Vagina (tissue), 2 donors: Measurements from ENCODE around the gene SMAP1.

Source experiments
- CTCF ChIP-seq, 3 experiments: fragments of 450-650 bp in 2 of 3; fragments of 200-600 bp in 1 of 3; sonication (generic) in 1 of 3; IDR thresholded peaks; one replicate each; pipeline ENCODE4 v1.5.1; 2017 to 2019; ENCODE audit warnings: antibody characterized with exemption in 3 of 3, mild to moderate bottlenecking in 2 of 3, moderate library complexity in 2 of 3
- POLR2A ChIP-seq, 2 donors: fragments of 450-650 bp; IDR thresholded peaks; one replicate each; pipeline ENCODE4 v1.6.1; 2017; ENCODE audit warnings: antibody characterized with exemption in 2 of 2, mild to moderate bottlenecking in 2 of 2, moderate library complexity in 2 of 2

- no peak for TF ChIP-seq CTCF (IDR thresholded peaks at IDR 0.05)
- TF ChIP-seq POLR2A (IDR thresholded peaks at IDR 0.05), result no peak
These were observed 156.0 kb downstream of the SMAP1 start for GRCh38 chr6:70823651-70824050.
